Activated T-helper 2 cell treated with anti-CD3 and anti-CD28 coated beads, Interferon-gamma antibody, Interleukin-2, Interleukin-4, amounts not matched to agents 10 μg/mL and 5 μg/mL and 100 μg/mL, durations not matched to agents 14 hours and 24 hours and 36 hours (primary cell): ENCODE measurements around the gene SLC39A11. TPM values are rescaled to one million over a fixed set of nuclear protein-coding genes. Genes with fewer than 3 reads are reported as not detected.
"Not testable (repeated sequence)": the region's sequence is repeated elsewhere in the genome, so short reads cannot be mapped to it uniquely, and the experiment has no call there.

Source experiments
- DNase-seq: peaks from one replicate; pipeline ENCODE4 v3.0.0; 2021; ENCODE audit warnings: low spot score
- H3K27ac Mint-ChIP-seq: one replicate; pipeline ENCODE4 v1.8.0; 2021; ENCODE audit warnings: mixed read lengths
- H3K27me3 Mint-ChIP-seq: one replicate; pipeline ENCODE4 v1.8.0; 2021; ENCODE audit warnings: low read depth, mixed read lengths
- H3K36me3 Mint-ChIP-seq: one replicate; pipeline ENCODE4 v1.8.0; 2021; ENCODE audit warnings: low read depth, mixed read lengths
- H3K4me1 Mint-ChIP-seq: one replicate; pipeline ENCODE4 v1.8.0; 2021; ENCODE audit warnings: low read depth, mixed read lengths
- H3K4me3 Mint-ChIP-seq: one replicate; pipeline ENCODE4 v1.8.0; 2021; ENCODE audit warnings: low read depth, mild to moderate bottlenecking, moderate library complexity, mixed read lengths
- H3K9me3 Mint-ChIP-seq: one replicate; pipeline ENCODE4 v1.8.0; 2021; ENCODE audit warnings: mixed read lengths
- intact Hi-C: fragments of 100-400 bp; cut with micrococcal nuclease; formaldehyde crosslinking; loops from one replicate; pipeline ENCODE4 v1.15.1; 2023
- total RNA-seq: library from RNA; stranded (reverse); gene quantifications from 2 replicates; pipeline ENCODE4 v1.2.3, GENCODE V29; 2022

The SLC39A11 gene
- total RNA-seq, 1 donor from 2014 or later: 20.2 TPM

- no peak overlapping the region for H3K27ac Mint-ChIP-seq
- H3K4me1 Mint-ChIP-seq: no peaks in the 10 kb centered on the region
- H3K27me3 Mint-ChIP-seq: no peaks in the 10 kb centered on the region
- H3K36me3 Mint-ChIP-seq: peaks cover 13% of the 10 kb centered on the region
- no peak for DNase-seq
- intact Hi-C loops: no loop called here
- no peak overlapping the region for H3K4me3 Mint-ChIP-seq
- no peaks in the 10 kb centered on the region for H3K9me3 Mint-ChIP-seq
Observed at GRCh38 chr17:73066148-73066884, 26.2 kb downstream of the SLC39A11 start.

GRCh38 chr17:73065376-73065775 lies 27.1 kb downstream of the SLC39A11 start:
- intact Hi-C loops: no loop called here
- H3K4me1 Mint-ChIP-seq: no peaks in the 10 kb centered on the region
- no peak for DNase-seq
- H3K27me3 Mint-ChIP-seq: no peaks in the 10 kb centered on the region
- H3K36me3 Mint-ChIP-seq: peaks cover 10% of the 10 kb centered on the region
- no peaks in the 10 kb centered on the region for H3K9me3 Mint-ChIP-seq
- H3K4me3 Mint-ChIP-seq: no peak overlapping the region
- H3K27ac Mint-ChIP-seq: no peak overlapping the region

- Mint-ChIP-seq H3K4me1 (no peaks in the 10 kb centered on the region), H3K36me3 (peaks cover 10% of the 10 kb centered on the region), H3K27me3 (no peaks in the 10 kb centered on the region), H3K27ac (no peak overlapping the region), H3K4me3 (no peak overlapping the region), H3K9me3 (no peaks in the 10 kb centered on the region)
- no peak for DNase-seq
- intact Hi-C loops: no loop called here
Observed at GRCh38 chr17:73064084-73064938, 28.2 kb downstream of the SLC39A11 start.

GRCh38 chr17:73062726-73063125 lies 29.8 kb downstream of the SLC39A11 start:
- Mint-ChIP-seq H3K4me3 (no peak overlapping the region), H3K27ac (no peak overlapping the region), H3K27me3 (no peaks in the 10 kb centered on the region), H3K4me1 (no peaks in the 10 kb centered on the region), H3K9me3 (no peaks in the 10 kb centered on the region), H3K36me3 (peaks cover 7% of the 10 kb centered on the region)
- no peak for DNase-seq
- intact Hi-C loops: no loop called here

GRCh38 chr17:73061161-73061560 lies 31.3 kb downstream of the SLC39A11 start:
- Mint-ChIP-seq H3K4me1 (no peaks in the 10 kb centered on the region), H3K27me3 (no peaks in the 10 kb centered on the region), H3K9me3 (no peaks in the 10 kb centered on the region), H3K4me3 (no peak overlapping the region), H3K36me3 (no peaks in the 10 kb centered on the region), H3K27ac (no peak overlapping the region)
- no peak for DNase-seq
- intact Hi-C loops: no loop called here

GRCh38 chr17:73060721-73061120 lies 31.8 kb downstream of the SLC39A11 start:
- no peak overlapping the region for H3K27ac Mint-ChIP-seq
- no peaks in the 10 kb centered on the region for H3K36me3 Mint-ChIP-seq
- intact Hi-C loops: no loop called here
- no peaks in the 10 kb centered on the region for H3K4me1 Mint-ChIP-seq
- no peak for DNase-seq
- H3K27me3 Mint-ChIP-seq: no peaks in the 10 kb centered on the region
- H3K4me3 Mint-ChIP-seq: no peak overlapping the region
- no peaks in the 10 kb centered on the region for H3K9me3 Mint-ChIP-seq

- H3K4me3 Mint-ChIP-seq, H3K27me3 Mint-ChIP-seq, DNase-seq, H3K9me3 Mint-ChIP-seq, H3K27ac Mint-ChIP-seq, intact Hi-C loops, H3K36me3 Mint-ChIP-seq, H3K4me1 Mint-ChIP-seq: not testable (repeated sequence)
Observed at GRCh38 chr17:73059713-73060112, 32.8 kb downstream of the SLC39A11 start.

- Mint-ChIP-seq H3K27me3 (no peaks in the 10 kb centered on the region), H3K36me3 (no peaks in the 10 kb centered on the region), H3K4me3 (no peak overlapping the region), H3K9me3 (no peaks in the 10 kb centered on the region), H3K4me1 (no peaks in the 10 kb centered on the region), H3K27ac (no peak overlapping the region)
- no peak for DNase-seq
- intact Hi-C loops: no loop called here
Observed at GRCh38 chr17:73058022-73058421, 34.5 kb downstream of the SLC39A11 start.

GRCh38 chr17:73057196-73057595 lies 35.3 kb downstream of the SLC39A11 start:
- intact Hi-C loops: no loop called here
- no peaks in the 10 kb centered on the region for H3K9me3 Mint-ChIP-seq
- no peak overlapping the region for H3K27ac Mint-ChIP-seq
- no peak overlapping the region for H3K4me3 Mint-ChIP-seq
- DNase-seq: no peak
- no peaks in the 10 kb centered on the region for H3K27me3 Mint-ChIP-seq
- no peaks in the 10 kb centered on the region for H3K36me3 Mint-ChIP-seq
- H3K4me1 Mint-ChIP-seq: no peaks in the 10 kb centered on the region

GRCh38 chr17:73052923-73053322 lies 39.6 kb downstream of the SLC39A11 start:
- H3K36me3 Mint-ChIP-seq: peaks cover 12% of the 10 kb centered on the region
- no peak overlapping the region for H3K4me3 Mint-ChIP-seq
- H3K27me3 Mint-ChIP-seq: no peaks in the 10 kb centered on the region
- H3K9me3 Mint-ChIP-seq: no peaks in the 10 kb centered on the region
- H3K4me1 Mint-ChIP-seq: no peaks in the 10 kb centered on the region
- no peak for DNase-seq
- H3K27ac Mint-ChIP-seq: no peak overlapping the region
- intact Hi-C loops: no loop called here

- H3K4me3 Mint-ChIP-seq: no peak overlapping the region
- no peaks in the 10 kb centered on the region for H3K9me3 Mint-ChIP-seq
- no peaks in the 10 kb centered on the region for H3K27me3 Mint-ChIP-seq
- intact Hi-C loops: no loop called here
- H3K36me3 Mint-ChIP-seq: peaks cover 12% of the 10 kb centered on the region
- H3K4me1 Mint-ChIP-seq: no peaks in the 10 kb centered on the region
- DNase-seq: no peak
- no peak overlapping the region for H3K27ac Mint-ChIP-seq
Observed at GRCh38 chr17:73050797-73051196, 41.7 kb downstream of the SLC39A11 start.

GRCh38 chr17:73048170-73048569 lies 44.3 kb downstream of the SLC39A11 start:
- H3K4me3 Mint-ChIP-seq: no peak overlapping the region
- H3K27ac Mint-ChIP-seq: no peak overlapping the region
- intact Hi-C loops: no loop called here
- no peaks in the 10 kb centered on the region for H3K27me3 Mint-ChIP-seq
- no peaks in the 10 kb centered on the region for H3K9me3 Mint-ChIP-seq
- peaks cover 12% of the 10 kb centered on the region for H3K36me3 Mint-ChIP-seq
- H3K4me1 Mint-ChIP-seq: no peaks in the 10 kb centered on the region
- DNase-seq: no peak

- H3K4me3 Mint-ChIP-seq: no peak overlapping the region
- H3K27ac Mint-ChIP-seq: no peak overlapping the region
- H3K36me3 Mint-ChIP-seq: peaks cover 9% of the 10 kb centered on the region
- no peaks in the 10 kb centered on the region for H3K27me3 Mint-ChIP-seq
- no peak for DNase-seq
- intact Hi-C loops: no loop called here
- no peaks in the 10 kb centered on the region for H3K9me3 Mint-ChIP-seq
- no peaks in the 10 kb centered on the region for H3K4me1 Mint-ChIP-seq
Observed at GRCh38 chr17:73045724-73046123, 46.8 kb downstream of the SLC39A11 start.
